ENCODE results near the gene PCYT2. TPM values are rescaled to one million over a fixed set of nuclear protein-coding genes. Genes with fewer than 3 reads are reported as not detected.

Gene PCYT2
- total and polyA plus RNA-seq, 10 of the 15 experiments (the other 5 are each of a cell fraction or from before 2014, with no cell fraction given) = 0.63 to 72.0 (median 45.0) TPM

DNA sequence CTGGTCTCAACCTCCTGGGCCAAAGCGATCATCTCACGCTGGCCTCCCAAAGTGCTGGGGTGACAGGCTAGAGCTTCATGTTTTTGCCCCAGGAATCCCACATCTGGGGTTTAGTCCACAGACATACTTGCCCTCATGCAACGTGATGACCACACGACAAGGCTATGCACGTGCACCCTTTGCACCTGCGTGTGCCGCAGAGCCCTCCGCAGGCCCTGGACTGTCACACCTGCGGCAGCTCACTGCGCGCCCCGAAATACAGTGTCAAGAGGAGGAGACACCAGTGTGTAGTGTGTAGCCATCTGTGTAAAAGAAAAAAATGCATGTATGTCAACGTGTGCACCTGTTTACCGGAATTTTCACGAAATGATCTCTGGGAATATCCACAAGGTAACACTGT is 39.3 kb upstream of the PCYT2 start:
- POLR2A ChIA-PET = no interaction called here
- FAIRE-seq (no peak), DNase-seq (ENCODE audit: low read depth, low spot score) (no peak), ATAC-seq (no peak)
- Histone ChIP-seq H3K9me3 (replicated peaks; ENCODE audit: control insufficient read depth, insufficient read depth, low read length) (no peaks in the 10 kb centered on the region), H3K4me3 (no peak overlapping the region), H3K9ac (ENCODE audit: control insufficient read depth, insufficient read depth, low read length) (no peak overlapping the region), H3K27ac (ENCODE audit: control insufficient read depth, insufficient read depth) (no peak overlapping the region), H3K4me1 (ENCODE audit: control insufficient read depth, insufficient read depth, low read length) (no peaks in the 10 kb centered on the region), H4K20me1 (ENCODE audit: control insufficient read depth, insufficient read depth) (no peaks in the 10 kb centered on the region), H3K36me3 (ENCODE audit: control insufficient read depth in 2 of 2, insufficient read depth in 2 of 2, low read length in 1 of 2) (no peaks in the 10 kb centered on the region), H3K27me3 (replicated peaks in 1 of 2; ENCODE audit: control insufficient read depth in 2 of 2, insufficient read depth in 2 of 2, low read length in 1 of 2) (no peaks in the 10 kb centered on the region), H3K79me2 (ENCODE audit: control insufficient read depth, insufficient read depth, low read length) (no peaks in the 10 kb centered on the region), H3K4me2 (ENCODE audit: control insufficient read depth, insufficient read depth) (no peak overlapping the region), H2AFZ (ENCODE audit: control insufficient read depth, low read depth, low read length) (no peak overlapping the region)
- RAD21 ChIA-PET (ENCODE audit: unreplicated experiment) = no interaction called here
- CTCF ChIA-PET = interaction anchor here (0.8 kb wide), 1 partner anchor 9 kb away, joined by 3 read pairs; no protein-coding TSS in a partner anchor
- WGBS (ENCODE audit: insufficient coverage, insufficient replicate concordance, low lambda C conversion rate, missing lambda C conversion rate) = 44% methylated on average over 15 of the region's 15 CpGs
- in situ Hi-C loops (cut with MboI) = no loop called here
- SMC1A ChIA-PET (ENCODE audit: uncharacterized antibody, unreplicated experiment) = no interaction called here
- no TSS peak for BruUV-seq (replicated peaks)
- intact Hi-C loops (cut with micrococcal nuclease; ENCODE audit: unreplicated experiment) = no loop called here
- TF ChIP-seq, protein P1, sequence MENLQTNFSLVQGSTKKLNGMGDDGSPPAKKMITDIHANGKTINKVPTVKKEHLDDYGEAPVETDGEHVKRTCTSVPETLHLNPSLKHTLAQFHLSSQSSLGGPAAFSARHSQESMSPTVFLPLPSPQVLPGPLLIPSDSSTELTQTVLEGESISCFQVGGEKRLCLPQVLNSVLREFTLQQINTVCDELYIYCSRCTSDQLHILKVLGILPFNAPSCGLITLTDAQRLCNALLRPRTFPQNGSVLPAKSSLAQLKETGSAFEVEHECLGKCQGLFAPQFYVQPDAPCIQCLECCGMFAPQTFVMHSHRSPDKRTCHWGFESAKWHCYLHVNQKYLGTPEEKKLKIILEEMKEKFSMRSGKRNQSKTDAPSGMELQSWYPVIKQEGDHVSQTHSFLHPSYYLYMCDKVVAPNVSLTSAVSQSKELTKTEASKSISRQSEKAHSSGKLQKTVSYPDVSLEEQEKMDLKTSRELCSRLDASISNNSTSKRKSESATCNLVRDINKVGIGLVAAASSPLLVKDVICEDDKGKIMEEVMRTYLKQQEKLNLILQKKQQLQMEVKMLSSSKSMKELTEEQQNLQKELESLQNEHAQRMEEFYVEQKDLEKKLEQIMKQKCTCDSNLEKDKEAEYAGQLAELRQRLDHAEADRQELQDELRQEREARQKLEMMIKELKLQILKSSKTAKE (IDR thresholded peaks at IDR 0.05; ENCODE audit: low read depth, poor library complexity, severe bottlenecking) = no peak
- peak in 1 of 2 experiments; percentile 51; a peak in 2 of 4 replicates for TF ChIP-seq BHLHE40 (IDR thresholded peaks at IDR 0.05; ENCODE audit: borderline replicate concordance in 1 of 2, low read depth in 2 of 2, low read length in 1 of 2)

DNA sequence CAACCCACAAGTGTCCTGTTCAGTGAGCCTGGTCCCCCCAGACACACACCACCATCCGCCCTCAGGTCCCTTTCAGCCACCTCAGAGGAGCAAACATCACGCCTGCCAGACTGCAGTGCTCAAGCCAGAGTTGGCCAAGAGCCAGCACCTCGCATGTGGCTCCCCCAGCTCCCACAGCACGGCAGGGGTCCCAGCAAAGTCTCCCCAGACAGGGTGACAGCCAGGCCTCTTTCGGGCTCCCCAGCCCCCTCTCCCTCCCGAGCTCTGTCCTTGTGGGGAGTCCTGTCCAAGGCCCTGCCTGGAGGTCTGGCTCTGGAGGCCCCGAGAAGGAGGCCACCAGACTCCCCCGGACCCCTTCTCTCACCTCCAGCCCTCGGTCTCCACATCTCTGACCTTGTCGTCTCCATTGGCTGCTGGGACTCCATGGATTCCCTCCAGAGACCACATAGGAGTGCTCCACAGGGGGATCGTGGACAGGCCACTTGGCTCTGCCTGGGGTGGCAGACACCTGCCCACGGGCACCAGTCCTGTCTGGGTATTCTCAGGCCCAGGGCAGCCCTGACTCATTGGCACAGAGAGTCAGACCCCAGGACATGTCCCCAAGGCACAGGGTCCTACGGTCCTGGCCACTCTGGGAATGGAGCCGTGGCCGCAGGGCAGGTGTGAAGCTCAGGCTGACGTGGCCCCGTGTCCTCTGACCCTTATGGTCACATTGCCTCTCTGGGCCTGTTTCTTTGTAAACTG is 37.6 kb upstream of the PCYT2 start:
- Histone ChIP-seq H3K4me2 (ENCODE audit: control insufficient read depth, insufficient read depth) (no peak overlapping the region), H3K27me3 (replicated peaks in 1 of 2; ENCODE audit: control insufficient read depth in 2 of 2, insufficient read depth in 2 of 2, low read length in 1 of 2) (no peaks in the 10 kb centered on the region), H3K4me1 (ENCODE audit: control insufficient read depth, insufficient read depth, low read length) (no peaks in the 10 kb centered on the region), H3K9me3 (replicated peaks; ENCODE audit: control insufficient read depth, insufficient read depth, low read length) (no peaks in the 10 kb centered on the region), H3K4me3 (no peak overlapping the region), H2AFZ (ENCODE audit: control insufficient read depth, low read depth, low read length) (no peak overlapping the region), H3K27ac (ENCODE audit: control insufficient read depth, insufficient read depth) (no peak overlapping the region), H4K20me1 (ENCODE audit: control insufficient read depth, insufficient read depth) (no peaks in the 10 kb centered on the region), H3K79me2 (ENCODE audit: control insufficient read depth, insufficient read depth, low read length) (no peaks in the 10 kb centered on the region), H3K36me3 (ENCODE audit: control insufficient read depth in 2 of 2, insufficient read depth in 2 of 2, low read length in 1 of 2) (no peaks in the 10 kb centered on the region), H3K9ac (ENCODE audit: control insufficient read depth, insufficient read depth, low read length) (no peak overlapping the region)
- CTCF ChIA-PET = interaction anchor here (0.8 kb wide), 2 partner anchors 73 kb away, joined by 3 read pairs; no protein-coding TSS in a partner anchor
- SMC1A ChIA-PET (ENCODE audit: uncharacterized antibody, unreplicated experiment) = no interaction called here
- intact Hi-C loops (cut with micrococcal nuclease; ENCODE audit: unreplicated experiment) (no loop called here), in situ Hi-C loops (cut with MboI) (no loop called here)
- no TSS peak for BruUV-seq (replicated peaks)
- WGBS (ENCODE audit: insufficient coverage, insufficient replicate concordance, low lambda C conversion rate, missing lambda C conversion rate) = 27% methylated on average over 17 of the region's 17 CpGs
- ATAC-seq (no peak), FAIRE-seq (no peak), DNase-seq (ENCODE audit: low read depth, low spot score) (no peak)
- POLR2A ChIA-PET = no interaction called here
- RAD21 ChIA-PET (ENCODE audit: unreplicated experiment) = interaction anchor here (1.7 kb wide), 1 partner anchor 11 kb away, joined by 4 read pairs; no protein-coding TSS in a partner anchor
- TF ChIP-seq, protein P2, sequence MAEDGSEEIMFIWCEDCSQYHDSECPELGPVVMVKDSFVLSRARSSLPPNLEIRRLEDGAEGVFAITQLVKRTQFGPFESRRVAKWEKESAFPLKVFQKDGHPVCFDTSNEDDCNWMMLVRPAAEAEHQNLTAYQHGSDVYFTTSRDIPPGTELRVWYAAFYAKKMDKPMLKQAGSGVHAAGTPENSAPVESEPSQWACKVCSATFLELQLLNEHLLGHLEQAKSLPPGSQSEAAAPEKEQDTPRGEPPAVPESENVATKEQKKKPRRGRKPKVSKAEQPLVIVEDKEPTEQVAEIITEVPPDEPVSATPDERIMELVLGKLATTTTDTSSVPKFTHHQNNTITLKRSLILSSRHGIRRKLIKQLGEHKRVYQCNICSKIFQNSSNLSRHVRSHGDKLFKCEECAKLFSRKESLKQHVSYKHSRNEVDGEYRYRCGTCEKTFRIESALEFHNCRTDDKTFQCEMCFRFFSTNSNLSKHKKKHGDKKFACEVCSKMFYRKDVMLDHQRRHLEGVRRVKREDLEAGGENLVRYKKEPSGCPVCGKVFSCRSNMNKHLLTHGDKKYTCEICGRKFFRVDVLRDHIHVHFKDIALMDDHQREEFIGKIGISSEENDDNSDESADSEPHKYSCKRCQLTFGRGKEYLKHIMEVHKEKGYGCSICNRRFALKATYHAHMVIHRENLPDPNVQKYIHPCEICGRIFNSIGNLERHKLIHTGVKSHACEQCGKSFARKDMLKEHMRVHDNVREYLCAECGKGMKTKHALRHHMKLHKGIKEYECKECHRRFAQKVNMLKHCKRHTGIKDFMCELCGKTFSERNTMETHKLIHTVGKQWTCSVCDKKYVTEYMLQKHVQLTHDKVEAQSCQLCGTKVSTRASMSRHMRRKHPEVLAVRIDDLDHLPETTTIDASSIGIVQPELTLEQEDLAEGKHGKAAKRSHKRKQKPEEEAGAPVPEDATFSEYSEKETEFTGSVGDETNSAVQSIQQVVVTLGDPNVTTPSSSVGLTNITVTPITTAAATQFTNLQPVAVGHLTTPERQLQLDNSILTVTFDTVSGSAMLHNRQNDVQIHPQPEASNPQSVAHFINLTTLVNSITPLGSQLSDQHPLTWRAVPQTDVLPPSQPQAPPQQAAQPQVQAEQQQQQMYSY (CRISPR knock-in tag; IDR thresholded peaks at IDR 0.05) = no peak
- TF ChIP-seq, protein P3, sequence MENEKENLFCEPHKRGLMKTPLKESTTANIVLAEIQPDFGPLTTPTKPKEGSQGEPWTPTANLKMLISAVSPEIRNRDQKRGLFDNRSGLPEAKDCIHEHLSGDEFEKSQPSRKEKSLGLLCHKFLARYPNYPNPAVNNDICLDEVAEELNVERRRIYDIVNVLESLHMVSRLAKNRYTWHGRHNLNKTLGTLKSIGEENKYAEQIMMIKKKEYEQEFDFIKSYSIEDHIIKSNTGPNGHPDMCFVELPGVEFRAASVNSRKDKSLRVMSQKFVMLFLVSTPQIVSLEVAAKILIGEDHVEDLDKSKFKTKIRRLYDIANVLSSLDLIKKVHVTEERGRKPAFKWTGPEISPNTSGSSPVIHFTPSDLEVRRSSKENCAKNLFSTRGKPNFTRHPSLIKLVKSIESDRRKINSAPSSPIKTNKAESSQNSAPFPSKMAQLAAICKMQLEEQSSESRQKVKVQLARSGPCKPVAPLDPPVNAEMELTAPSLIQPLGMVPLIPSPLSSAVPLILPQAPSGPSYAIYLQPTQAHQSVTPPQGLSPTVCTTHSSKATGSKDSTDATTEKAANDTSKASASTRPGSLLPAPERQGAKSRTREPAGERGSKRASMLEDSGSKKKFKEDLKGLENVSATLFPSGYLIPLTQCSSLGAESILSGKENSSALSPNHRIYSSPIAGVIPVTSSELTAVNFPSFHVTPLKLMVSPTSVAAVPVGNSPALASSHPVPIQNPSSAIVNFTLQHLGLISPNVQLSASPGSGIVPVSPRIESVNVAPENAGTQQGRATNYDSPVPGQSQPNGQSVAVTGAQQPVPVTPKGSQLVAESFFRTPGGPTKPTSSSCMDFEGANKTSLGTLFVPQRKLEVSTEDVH (IDR thresholded peaks at IDR 0.05; ENCODE audit: low read depth, partially characterized antibody) = no peak

Measured in GM12878 (cell line).